ENCODE measurements around the gene AOC3.
A peak's percentile ranks its signal among the peaks of the same experiment; 100 is the strongest.
"Not testable (repeated sequence)": the region's sequence is repeated elsewhere in the genome, so short reads cannot be mapped to it uniquely, and the experiment has no call there.

Gene AOC3

DNA sequence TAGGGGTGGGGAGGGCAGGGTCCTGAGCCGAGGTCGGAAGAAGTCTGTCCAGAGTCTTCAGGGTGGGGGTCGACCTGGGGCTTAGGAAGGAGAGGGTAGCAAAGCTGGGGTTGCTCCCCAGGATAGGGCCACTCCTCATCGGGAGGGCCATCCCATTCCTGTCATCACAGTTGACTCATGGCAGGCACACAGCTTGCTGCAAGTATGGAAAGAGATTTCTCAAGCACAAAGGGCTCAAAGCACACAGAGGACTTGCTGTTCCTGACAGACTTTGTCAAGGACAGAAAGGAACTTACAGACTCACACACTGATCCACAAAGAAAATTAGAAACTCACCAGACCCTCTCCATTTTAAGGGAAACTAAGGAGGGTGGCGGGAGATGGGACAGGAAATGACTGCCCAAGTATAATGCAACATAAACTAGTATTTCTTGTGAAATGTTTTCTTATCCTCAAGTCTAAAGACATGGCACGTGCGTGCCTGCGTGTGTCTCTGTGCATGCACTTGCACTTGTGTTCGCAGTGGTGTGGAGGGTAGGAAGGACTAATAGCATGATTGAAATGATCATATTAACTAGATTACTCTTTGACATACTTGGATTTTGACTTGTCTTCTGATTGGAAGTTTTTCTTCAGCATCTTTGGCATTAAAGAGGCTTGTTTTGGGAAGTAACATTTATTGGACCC lies 4.3 kb upstream of the AOC3 start:
- no peak overlapping the region for H3K4me3 Mint-ChIP-seq
- no peaks in the 10 kb centered on the region for H3K27me3 Mint-ChIP-seq
- H3K9me3 Mint-ChIP-seq = no peaks in the 10 kb centered on the region
- no peak for ATAC-seq (replicated peaks; ENCODE audit: extremely low read depth, poor library complexity, severe bottlenecking)
- peaks cover 15% of the 10 kb centered on the region for H3K36me3 Mint-ChIP-seq (ENCODE audit: insufficient read depth)
- no peak overlapping the region for H3K27ac Mint-ChIP-seq (ENCODE audit: low read depth)
- no peak for DNase-seq (ENCODE audit: low spot score in 2 of 2)
- peaks cover 9% of the 10 kb centered on the region for H3K4me1 Mint-ChIP-seq

DNA sequence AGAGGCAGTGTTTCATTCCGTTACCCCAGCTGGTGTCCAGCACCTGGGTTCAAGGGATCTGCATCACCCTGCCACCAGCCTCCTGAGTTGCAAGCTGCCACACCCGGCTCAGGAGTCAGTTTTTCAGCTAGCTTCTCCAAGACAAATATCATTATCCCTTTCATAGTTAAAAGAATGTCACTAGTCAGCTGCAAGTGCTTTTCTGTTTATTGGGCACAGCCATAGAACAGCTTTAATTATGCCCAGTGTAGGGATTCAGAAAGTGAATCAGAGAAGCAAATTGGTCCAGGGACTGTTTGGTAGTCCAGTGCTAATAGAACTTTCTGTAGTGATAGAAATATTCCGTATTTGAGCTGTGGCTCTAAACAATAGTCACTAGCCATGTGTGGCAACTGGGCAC lies 2.9 kb upstream of the AOC3 start:
- H3K27ac Mint-ChIP-seq (ENCODE audit: low read depth) = no peak overlapping the region
- H3K9me3 Mint-ChIP-seq = no peaks in the 10 kb centered on the region
- no peak for ATAC-seq (replicated peaks; ENCODE audit: extremely low read depth, poor library complexity, severe bottlenecking)

DNA sequence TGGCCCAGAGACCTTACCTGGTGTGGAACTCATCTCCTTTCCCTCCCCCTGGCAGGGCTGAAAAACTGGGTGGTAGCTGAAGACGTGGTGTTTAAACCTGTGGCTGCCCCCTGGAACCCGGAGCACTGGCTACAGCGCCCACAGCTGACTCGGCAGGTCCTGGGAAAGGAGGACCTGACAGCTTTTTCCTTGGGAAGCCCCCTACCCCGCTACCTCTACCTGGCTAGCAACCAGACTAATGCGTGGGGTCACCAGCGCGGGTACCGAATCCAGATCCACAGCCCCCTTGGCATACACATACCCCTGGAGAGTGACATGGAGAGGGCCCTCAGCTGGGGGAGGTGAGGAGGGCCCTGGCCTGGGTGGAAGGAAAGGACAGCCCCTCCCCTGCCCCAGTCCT lies 2.0 kb upstream of the AOC3 start:
- no peak for DNase-seq (ENCODE audit: low spot score in 2 of 2)
- peaks cover 19% of the 10 kb centered on the region for H3K27me3 Mint-ChIP-seq
- no peaks in the 10 kb centered on the region for H3K9me3 Mint-ChIP-seq
- H3K4me3 Mint-ChIP-seq = no peak overlapping the region
- H3K27ac Mint-ChIP-seq (ENCODE audit: low read depth) = no peak overlapping the region
- peaks cover 1% of the 10 kb centered on the region for H3K36me3 Mint-ChIP-seq (ENCODE audit: insufficient read depth)
- no peak for ATAC-seq (replicated peaks; ENCODE audit: extremely low read depth, poor library complexity, severe bottlenecking)
- peaks cover 9% of the 10 kb centered on the region for H3K4me1 Mint-ChIP-seq

More for the DNA sequence above, 2.9 kb upstream of the AOC3 start:
- Mint-ChIP-seq H3K4me3 (no peak overlapping the region), H3K4me1 (peaks cover 9% of the 10 kb centered on the region), H3K36me3 (ENCODE audit: insufficient read depth) (peaks cover 7% of the 10 kb centered on the region), H3K27me3 (peaks cover 10% of the 10 kb centered on the region)
- no peak for DNase-seq (ENCODE audit: low spot score in 2 of 2)

DNA sequence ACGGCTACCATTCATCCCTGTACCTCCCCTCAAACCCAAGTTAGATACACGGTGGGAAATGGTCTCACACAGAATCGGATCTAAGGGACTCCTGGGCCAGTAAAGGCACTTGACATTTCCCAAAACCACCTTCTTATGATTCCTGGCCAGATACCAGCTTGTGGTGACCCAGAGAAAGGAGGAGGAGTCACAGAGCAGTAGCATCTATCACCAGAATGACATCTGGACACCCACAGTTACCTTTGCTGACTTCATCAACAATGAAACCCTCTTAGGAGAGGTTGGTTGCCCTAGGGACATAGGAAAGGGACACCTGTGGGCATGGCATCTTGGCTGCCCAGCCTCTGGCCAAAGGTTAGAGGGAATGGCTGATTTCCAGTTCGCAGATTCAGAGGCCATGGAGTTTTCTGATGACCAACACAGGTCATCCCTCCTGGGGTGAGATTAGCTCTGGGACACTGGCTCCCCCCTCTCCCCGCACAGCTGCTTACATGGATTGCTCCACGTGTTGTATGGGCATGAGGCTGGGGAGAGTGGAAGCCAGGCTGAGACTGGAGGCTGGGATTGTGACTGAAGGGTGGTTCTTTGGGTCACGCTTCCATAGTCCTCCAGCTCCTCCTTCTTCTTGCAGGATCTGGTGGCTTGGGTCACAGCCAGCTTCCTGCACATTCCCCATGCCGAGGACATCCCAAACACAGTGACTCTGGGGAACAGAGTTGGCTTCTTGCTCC lies 1.4 kb upstream of the AOC3 start:
- no peak for ATAC-seq (replicated peaks; ENCODE audit: extremely low read depth, poor library complexity, severe bottlenecking)
- no peaks in the 10 kb centered on the region for H3K9me3 Mint-ChIP-seq

DNA sequence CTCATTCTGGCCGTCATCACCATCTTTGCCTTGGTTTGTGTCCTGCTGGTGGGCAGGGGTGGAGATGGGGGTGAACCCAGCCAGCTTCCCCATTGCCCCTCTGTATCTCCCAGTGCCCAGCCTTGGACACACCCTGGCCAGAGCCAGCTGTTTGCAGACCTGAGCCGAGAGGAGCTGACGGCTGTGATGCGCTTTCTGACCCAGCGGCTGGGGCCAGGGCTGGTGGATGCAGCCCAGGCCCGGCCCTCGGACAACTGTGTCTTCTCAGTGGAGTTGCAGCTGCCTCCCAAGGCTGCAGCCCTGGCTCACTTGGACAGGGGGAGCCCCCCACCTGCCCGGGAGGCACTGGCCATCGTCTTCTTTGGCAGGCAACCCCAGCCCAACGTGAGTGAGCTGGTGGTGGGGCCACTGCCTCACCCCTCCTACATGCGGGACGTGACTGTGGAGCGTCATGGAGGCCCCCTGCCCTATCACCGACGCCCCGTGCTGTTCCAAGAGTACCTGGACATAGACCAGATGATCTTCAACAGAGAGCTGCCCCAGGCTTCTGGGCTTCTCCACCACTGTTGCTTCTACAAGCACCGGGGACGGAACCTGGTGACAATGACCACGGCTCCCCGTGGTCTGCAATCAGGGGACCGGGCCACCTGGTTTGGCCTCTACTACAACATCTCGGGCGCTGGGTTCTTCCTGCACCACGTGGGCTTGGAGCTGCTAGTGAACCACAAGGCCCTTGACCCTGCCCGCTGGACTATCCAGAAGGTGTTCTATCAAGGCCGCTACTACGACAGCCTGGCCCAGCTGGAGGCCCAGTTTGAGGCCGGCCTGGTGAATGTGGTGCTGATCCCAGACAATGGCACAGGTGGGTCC lies 607 bp downstream of the AOC3 start:
- ATAC-seq (replicated peaks; ENCODE audit: extremely low read depth, poor library complexity, severe bottlenecking) = not testable (repeated sequence)

More for the DNA sequence above, 1.4 kb upstream of the AOC3 start:
- H3K36me3 Mint-ChIP-seq (ENCODE audit: insufficient read depth) = peaks cover 1% of the 10 kb centered on the region
- no peak overlapping the region for H3K27ac Mint-ChIP-seq (ENCODE audit: low read depth)
- peaks cover 9% of the 10 kb centered on the region for H3K4me1 Mint-ChIP-seq
- peaks cover 25% of the 10 kb centered on the region for H3K27me3 Mint-ChIP-seq
- no peak overlapping the region for H3K4me3 Mint-ChIP-seq
- DNase-seq (ENCODE audit: low spot score in 2 of 2) = no peak

DNA sequence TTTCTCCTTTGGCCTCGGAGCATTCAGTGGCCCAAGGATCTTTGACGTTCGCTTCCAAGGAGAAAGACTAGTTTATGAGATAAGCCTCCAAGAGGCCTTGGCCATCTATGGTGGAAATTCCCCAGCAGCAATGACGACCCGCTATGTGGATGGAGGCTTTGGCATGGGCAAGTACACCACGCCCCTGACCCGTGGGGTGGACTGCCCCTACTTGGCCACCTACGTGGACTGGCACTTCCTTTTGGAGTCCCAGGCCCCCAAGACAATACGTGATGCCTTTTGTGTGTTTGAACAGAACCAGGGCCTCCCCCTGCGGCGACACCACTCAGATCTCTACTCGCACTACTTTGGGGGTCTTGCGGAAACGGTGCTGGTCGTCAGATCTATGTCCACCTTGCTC lies 1.4 kb downstream of the AOC3 start:
- ATAC-seq (replicated peaks; ENCODE audit: extremely low read depth, poor library complexity, severe bottlenecking) (no peak), DNase-seq (ENCODE audit: low spot score in 2 of 2) (no peak)
- no peaks in the 10 kb centered on the region for H3K36me3 Mint-ChIP-seq (ENCODE audit: insufficient read depth)
- no peak overlapping the region for H3K27ac Mint-ChIP-seq (ENCODE audit: low read depth)
- H3K4me1 Mint-ChIP-seq = no peaks in the 10 kb centered on the region
- H3K4me3 Mint-ChIP-seq = no peak overlapping the region
- no peaks in the 10 kb centered on the region for H3K9me3 Mint-ChIP-seq
- H3K27me3 Mint-ChIP-seq = peaks cover 37% of the 10 kb centered on the region

More for the DNA sequence above, 607 bp downstream of the AOC3 start:
- not testable (repeated sequence) for H3K9me3 Mint-ChIP-seq; H3K36me3 Mint-ChIP-seq (ENCODE audit: insufficient read depth); H3K27ac Mint-ChIP-seq (ENCODE audit: low read depth); DNase-seq (ENCODE audit: low spot score in 2 of 2); H3K4me1 Mint-ChIP-seq; H3K4me3 Mint-ChIP-seq
- H3K27me3 Mint-ChIP-seq = peaks cover 30% of the 10 kb centered on the region

DNA sequence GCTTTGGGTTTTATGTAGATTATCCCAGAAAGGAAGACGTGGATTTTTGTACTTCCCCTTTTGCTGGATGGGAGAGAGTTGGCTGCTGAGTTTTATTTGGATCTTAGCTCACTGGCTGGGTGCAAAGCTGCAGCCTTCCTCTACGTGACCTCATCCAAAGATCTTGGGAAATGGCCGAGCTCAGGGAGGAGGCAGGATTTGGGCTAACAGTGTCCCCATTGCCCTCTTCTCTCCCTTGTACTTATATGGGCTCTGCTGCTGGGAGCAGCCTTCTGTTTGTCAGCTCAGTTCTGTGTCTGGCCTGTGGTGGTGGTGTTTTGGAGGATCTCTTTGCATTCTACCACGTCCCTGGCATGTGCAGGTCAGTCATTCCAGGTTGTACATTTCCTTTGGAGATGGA lies 2.0 kb downstream of the AOC3 start:
- no peak overlapping the region for H3K4me3 Mint-ChIP-seq
- H3K9me3 Mint-ChIP-seq = no peaks in the 10 kb centered on the region
- no peaks in the 10 kb centered on the region for H3K36me3 Mint-ChIP-seq (ENCODE audit: insufficient read depth)
- ATAC-seq (replicated peaks; ENCODE audit: extremely low read depth, poor library complexity, severe bottlenecking) (no peak), DNase-seq (ENCODE audit: low spot score in 2 of 2) (no peak)
- H3K27me3 Mint-ChIP-seq = peaks cover 39% of the 10 kb centered on the region
- no peak overlapping the region for H3K27ac Mint-ChIP-seq (ENCODE audit: low read depth)
- H3K4me1 Mint-ChIP-seq = no peaks in the 10 kb centered on the region

DNA sequence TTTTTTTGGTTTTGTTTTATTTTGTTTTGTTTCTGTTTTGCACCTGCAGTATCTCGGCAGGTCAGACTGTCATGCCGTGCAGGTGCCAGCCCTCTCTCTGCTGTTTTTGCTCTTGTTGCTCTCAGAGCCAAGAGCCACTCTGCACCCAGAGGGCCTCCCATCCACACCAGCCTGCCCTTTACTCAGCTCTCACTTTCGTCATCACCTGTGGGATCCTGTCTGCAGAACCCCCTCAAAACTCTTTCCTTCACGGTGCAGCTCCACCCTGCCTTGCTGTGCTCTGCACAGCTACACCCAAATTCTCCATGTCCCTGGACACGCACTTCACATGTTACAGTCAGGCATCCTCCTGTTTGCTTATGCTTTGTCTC lies 2.6 kb downstream of the AOC3 start:
- ATAC-seq (replicated peaks; ENCODE audit: extremely low read depth, poor library complexity, severe bottlenecking) = no peak
- H3K9me3 Mint-ChIP-seq = no peaks in the 10 kb centered on the region
- no peaks in the 10 kb centered on the region for H3K36me3 Mint-ChIP-seq (ENCODE audit: insufficient read depth)
- DNase-seq (ENCODE audit: low spot score in 2 of 2) = no peak
- no peaks in the 10 kb centered on the region for H3K4me1 Mint-ChIP-seq
- peaks cover 44% of the 10 kb centered on the region for H3K27me3 Mint-ChIP-seq
- H3K27ac Mint-ChIP-seq (ENCODE audit: low read depth) = no peak overlapping the region
- H3K4me3 Mint-ChIP-seq = no peak overlapping the region

DNA sequence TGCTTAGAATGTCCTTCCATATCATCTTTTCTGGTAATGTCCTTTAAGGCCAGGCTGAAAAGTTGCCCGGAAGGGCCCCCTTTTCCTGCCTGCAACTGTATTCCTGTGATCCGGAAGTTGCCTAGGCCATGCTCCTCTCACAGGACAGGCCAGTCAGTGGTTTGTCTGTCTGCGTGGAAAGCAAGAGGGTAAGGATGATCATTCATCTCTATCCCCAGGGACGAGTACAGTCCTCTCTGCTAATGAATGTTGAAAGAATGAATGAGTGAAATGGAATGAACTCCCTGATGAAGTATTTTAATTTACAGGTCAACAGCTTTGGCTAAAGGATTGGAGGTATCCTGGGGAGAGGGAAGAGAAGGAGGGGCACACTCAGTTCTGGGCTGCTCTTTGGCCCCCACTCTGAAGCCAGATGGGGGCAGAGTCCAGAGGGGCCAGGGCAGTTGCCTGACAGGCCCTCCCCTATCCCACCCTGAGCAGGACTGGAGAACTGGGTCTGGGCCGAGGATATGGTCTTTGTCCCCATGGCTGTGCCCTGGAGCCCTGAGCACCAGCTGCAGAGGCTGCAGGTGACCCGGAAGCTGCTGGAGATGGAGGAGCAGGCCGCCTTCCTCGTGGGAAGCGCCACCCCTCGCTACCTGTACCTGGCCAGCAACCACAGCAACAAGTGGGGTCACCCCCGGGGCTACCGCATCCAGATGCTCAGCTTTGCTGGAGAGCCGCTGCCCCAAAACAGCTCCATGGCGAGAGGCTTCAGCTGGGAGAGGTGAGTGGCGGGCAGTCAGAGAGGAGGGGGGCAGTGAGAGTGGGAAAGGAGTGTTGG lies 3.2 kb downstream of the AOC3 start:
- Mint-ChIP-seq H3K27me3 (peaks cover 44% of the 10 kb centered on the region), H3K27ac (ENCODE audit: low read depth) (no peak overlapping the region), H3K4me3 (no peak overlapping the region), H3K4me1 (no peaks in the 10 kb centered on the region), H3K9me3 (no peaks in the 10 kb centered on the region), H3K36me3 (ENCODE audit: insufficient read depth) (no peaks in the 10 kb centered on the region)
- ATAC-seq (replicated peaks; ENCODE audit: extremely low read depth, poor library complexity, severe bottlenecking) = no peak
- DNase-seq (ENCODE audit: low spot score in 2 of 2) = no peak

DNA sequence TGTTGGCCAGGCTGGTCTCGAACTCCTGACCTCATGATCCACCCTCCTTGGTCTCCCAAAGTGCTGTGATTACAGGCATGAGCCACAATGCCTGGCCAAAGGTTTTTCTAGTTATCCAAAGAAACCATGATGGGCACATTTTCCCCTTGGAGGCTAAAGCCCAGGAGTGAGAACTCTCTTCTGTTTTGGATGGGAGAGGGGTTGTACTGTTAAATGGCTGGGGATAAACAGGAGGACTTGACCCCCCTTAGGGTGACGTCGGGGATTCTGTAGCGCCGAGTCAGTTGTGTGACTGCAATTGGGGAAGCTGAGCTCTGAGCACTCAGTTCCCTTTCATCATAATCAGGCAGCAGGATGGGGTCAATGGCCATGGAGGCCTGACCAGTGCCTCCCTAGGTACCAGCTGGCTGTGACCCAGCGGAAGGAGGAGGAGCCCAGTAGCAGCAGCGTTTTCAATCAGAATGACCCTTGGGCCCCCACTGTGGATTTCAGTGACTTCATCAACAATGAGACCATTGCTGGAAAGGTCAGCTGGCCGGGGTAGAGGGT lies 4.1 kb downstream of the AOC3 start:
- Mint-ChIP-seq H3K4me1 (no peaks in the 10 kb centered on the region), H3K27ac (ENCODE audit: low read depth) (no peak overlapping the region), H3K36me3 (ENCODE audit: insufficient read depth) (no peaks in the 10 kb centered on the region), H3K4me3 (no peak overlapping the region), H3K27me3 (peaks cover 44% of the 10 kb centered on the region), H3K9me3 (no peaks in the 10 kb centered on the region)
- ATAC-seq (replicated peaks; ENCODE audit: extremely low read depth, poor library complexity, severe bottlenecking) (no peak), DNase-seq (ENCODE audit: low spot score in 2 of 2) (no peak)

DNA sequence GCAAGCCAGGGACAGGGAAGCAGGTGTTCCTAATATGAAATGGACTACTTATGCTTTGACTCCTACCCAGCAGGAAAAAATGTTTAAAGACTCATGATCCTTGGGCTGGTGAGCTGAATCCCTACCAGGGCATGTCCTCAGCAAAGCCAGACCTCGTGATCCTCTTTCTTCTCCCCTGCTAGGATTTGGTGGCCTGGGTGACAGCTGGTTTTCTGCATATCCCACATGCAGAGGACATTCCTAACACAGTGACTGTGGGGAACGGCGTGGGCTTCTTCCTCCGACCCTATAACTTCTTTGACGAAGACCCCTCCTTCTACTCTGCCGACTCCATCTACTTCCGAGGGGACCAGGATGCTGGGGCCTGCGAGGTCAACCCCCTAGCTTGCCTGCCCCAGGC lies 5.1 kb downstream of the AOC3 start:
- not testable (repeated sequence) for H3K4me1 Mint-ChIP-seq; H3K4me3 Mint-ChIP-seq; H3K9me3 Mint-ChIP-seq; DNase-seq (ENCODE audit: low spot score in 2 of 2); H3K36me3 Mint-ChIP-seq (ENCODE audit: insufficient read depth); H3K27ac Mint-ChIP-seq (ENCODE audit: low read depth); ATAC-seq (replicated peaks; ENCODE audit: extremely low read depth, poor library complexity, severe bottlenecking)
- peaks cover 44% of the 10 kb centered on the region for H3K27me3 Mint-ChIP-seq

DNA sequence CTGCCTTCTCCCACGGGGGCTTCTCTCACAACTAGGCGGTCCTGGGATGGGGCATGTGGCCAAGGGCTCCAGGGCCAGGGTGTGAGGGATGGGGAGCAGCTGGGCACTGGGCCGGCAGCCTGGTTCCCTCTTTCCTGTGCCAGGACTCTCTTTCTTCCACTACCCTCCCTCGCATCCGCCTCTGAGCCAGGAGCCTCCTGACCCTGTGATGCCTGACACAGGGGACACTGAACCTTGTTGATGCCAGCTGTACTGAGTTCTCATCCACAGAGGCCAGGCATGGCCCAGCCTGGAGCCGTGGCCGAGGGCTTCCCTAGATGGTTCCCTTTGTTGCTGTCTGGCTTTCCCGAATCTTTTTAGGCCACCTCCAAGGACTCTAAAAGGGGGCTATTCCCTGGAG lies 5.5 kb downstream of the AOC3 start:
- H3K27ac Mint-ChIP-seq (ENCODE audit: low read depth) = peak overlapping the region; percentile 61
- peaks cover 44% of the 10 kb centered on the region for H3K27me3 Mint-ChIP-seq
- H3K4me3 Mint-ChIP-seq; DNase-seq (ENCODE audit: low spot score in 2 of 2); H3K4me1 Mint-ChIP-seq; ATAC-seq (replicated peaks; ENCODE audit: extremely low read depth, poor library complexity, severe bottlenecking); H3K9me3 Mint-ChIP-seq; H3K36me3 Mint-ChIP-seq (ENCODE audit: insufficient read depth): not testable (repeated sequence)
